ENCODE data around the gene CEP250.
"Not testable (repeated sequence)": the region's sequence is repeated elsewhere in the genome, so short reads cannot be mapped to it uniquely, and the experiment has no call there.

Gene CEP250

DNA sequence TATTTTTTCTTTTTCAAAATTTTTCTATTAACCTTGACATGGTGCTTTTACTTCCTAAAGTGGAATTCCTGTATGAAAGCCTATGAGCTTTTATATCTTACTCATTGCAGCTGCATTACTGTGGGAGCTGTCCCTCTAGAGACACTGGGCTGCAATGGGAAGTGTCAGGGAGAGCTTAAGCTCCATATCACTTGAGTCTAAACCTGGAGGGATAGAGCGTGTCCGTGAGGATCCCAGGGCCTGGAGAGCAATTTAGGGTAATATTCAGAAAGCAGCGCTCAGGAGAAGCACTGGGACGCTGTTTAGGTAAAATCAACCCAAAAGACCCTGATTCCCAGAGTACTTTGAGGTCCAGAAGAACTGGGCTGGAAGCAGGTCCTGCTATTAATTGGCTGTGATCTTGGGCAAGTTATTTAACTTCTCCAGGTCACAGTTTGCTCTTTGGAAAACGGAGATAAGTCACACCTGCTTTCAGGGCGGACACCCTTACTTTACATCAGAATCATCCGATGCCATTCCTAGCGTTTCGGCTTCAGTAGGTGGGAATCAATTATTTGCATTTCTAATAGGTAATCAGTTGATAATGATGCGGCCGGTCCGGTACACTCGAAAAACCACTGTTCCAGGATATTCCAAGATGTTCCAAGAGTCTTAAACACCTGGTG, 85.9 kb downstream of the CEP250 start:
- peak; percentile 28 for DNase-seq

DNA sequence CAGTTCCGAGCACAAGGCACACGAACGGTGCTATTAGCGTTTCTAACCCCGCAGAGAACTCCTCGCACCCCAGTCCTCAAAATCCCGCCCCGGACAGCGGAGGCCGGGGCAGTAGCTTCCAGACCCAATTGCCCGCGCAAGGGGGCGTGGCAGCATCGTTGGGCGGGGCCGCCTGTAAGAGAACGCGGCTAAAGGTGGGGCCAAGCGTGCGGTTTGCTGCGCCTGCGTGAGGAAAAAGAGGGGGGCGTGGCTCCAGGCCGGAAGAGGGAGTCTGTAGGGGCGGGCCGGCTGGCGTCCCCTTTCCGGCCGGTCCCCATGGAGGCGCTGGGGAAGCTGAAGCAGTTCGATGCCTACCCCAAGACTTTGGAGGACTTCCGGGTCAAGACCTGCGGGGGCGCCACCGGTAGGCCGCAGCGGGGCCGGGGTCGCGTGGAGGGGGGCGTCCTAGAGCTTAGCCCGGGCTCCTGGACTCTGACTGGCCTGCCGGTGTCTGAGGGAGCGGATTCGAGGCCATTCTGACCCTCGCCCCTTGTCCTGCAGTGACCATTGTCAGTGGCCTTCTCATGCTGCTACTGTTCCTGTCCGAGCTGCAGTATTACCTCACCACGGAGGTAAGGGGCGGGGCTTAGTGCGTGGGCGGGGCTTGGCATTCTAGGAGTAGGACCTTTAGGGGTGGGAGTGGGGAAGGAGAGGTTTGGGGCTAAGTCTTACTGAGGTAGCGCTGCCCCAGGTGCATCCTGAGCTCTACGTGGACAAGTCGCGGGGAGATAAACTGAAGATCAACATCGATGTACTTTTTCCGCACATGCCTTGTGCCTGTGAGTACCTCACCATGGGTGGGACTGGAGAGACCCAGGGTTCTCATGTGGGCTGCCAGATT, 86.6 kb downstream of the CEP250 start, which contains the start of gene ERGIC3:
Gene ERGIC3 (plus strand): TSS at position 296 of the 880 bp plus-strand sequence. CDS start 20 bp downstream, at position 316.
- DNase-seq: peak; percentile 99

DNA sequence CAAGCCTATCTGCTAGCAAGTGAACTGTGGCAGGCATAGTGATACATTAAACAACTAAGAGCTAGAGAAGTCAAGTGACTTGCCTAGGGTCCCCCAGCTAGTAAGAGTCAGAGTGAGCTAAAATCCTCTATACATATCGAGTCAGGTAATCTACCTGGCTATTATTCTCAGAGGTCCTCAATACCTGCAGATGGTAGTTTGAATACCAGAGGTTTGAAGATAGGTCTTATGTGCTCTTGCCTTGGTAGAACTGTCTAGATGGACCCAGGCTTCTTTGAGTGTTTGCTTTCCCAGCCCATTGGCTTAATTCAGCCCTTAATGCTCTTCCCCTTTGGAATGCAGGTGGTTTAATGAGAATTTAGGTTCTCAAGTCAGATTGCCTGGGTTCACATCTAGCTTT, 87.6 kb downstream of the CEP250 start:
- DNase-seq: no peak

DNA sequence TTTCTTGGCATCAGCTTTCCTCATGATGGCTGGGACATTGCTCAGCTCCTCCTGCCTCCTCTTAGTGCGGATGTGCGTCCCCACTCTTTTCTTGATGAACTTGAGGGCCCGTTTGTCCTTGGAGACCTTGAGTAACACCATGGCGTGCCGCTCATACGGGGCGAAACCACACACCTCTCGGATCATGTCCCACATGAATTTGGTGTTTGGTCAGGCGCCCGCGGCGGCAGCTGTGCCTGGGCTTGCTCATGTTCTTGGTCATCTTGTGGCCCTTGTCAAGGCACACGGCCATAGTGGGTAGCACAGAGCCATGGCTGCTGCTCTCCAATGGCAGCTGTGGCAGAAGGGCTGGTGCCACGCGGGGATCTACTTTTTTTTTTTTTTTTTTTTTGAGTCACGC, 89.0 kb downstream of the CEP250 start:
- no peak for DNase-seq

DNA sequence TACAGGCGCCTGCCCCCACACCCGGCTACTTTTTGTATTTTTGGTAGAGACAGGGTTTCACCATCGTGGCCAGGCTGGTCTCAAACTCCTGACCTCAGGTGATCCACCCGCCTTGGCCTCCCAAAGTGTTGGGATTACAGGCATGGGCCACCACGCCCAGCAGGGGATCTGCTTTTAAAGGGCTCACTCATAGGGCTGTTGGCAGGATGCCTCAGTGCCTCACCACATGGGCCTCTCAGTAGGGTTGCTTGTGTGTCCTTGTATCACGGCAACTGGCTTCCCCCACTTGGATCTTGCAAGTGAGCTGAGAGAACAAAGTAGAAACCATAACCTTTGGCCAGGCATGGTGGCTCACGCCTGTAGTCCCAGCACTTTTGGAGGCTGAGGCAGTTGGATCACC, 89.5 kb downstream of the CEP250 start:
- not testable (repeated sequence) for DNase-seq

DNA sequence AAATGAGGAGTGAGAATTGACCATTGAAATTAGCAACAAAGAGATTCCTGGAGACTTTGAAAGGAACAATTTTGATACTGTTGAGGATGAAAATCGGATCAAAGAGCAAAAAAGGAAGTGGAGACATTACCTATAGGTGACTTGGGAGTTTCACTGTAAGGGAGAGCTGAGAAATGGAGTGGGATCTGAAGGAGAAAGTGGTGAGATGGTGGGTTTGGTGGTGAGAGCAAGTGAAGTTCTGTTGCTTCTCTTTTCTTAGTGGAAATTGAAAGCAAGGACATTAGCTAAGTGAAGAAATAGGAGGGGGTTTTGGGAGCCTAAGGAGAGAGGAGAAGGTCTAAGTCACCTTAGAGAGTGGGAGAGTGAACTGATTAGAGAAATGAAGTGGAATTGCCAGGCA, 90.7 kb downstream of the CEP250 start:
- no peak for DNase-seq

DNA sequence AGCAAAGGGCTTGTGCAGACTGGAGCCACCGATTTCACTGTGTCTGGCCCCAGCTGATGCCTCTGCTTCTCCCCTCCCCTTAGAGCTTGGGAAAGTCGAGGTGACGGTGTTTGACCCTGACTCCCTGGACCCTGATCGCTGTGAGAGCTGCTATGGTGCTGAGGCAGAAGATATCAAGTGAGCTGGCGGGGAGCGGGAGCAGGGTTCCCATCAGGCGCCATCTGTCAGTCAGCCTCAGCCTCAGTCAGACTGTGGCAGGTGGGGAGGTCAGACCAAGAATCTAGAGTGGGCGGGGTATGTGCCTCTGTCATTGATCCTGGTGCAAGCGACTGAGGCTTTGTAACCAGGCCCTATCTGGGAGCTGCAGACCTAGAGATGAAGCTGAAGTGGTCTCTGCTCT, 91.9 kb downstream of the CEP250 start:
- DNase-seq: no peak

DNA sequence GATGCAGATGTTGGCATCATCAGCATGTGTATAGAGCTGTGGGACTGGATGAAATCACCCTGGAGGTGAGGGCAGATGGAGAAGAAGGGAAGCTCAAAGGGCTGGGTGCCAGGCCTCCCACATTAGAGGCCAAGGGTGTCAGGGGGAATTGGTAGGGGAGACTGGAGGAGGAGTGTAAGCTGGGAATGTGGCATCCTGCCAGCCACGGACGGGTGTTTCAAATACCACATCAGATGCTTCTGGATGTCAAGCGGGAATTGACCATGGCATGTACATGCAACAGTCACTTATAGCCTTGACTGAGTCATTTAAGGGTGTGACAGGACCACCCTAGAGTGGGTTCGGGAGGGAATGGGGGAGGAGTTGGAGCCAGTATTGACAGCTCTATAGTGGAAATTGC, 96.1 kb downstream of the CEP250 start:
- no peak for DNase-seq

DNA sequence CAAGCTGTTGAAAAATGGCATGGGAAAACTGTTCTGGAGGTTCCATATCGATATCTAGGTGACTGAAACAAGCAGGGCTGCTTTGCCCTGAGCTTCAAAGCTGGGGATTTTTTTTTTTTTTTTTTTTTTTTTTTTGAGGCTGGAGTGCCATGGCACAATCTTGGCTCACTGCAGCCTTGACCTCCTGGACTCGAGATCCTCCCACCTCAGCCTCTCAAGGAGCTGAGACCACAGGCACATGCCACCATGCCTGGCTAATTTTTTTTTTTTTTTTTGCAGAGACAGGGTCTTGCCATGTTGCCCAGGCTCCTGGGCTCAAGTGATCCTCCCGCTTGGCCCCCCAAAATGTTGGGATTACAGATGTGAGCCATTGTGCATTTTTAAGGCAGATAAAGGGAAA, 97.5 kb downstream of the CEP250 start:
- no peak for DNase-seq

DNA sequence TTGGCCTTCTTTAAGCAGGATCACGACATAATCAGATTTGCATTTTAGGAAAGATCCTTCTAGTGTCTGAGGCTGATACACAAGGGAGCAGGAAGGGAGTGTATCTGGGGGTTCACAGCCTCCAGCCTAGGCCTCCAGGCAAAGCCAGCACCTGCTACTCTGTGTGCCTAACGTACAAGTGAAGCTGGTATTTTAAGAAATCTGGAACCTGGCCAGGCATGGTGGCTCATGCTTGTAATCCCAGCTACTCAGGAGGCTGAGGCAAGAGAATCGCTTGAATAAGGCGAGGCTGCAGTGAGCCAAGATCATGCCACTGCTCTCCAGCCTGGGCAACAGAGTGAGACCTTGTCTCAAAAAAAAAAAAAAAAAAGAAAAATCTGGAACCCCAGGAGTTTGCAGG, 100.1 kb downstream of the CEP250 start:
- not testable (repeated sequence) for DNase-seq

DNA sequence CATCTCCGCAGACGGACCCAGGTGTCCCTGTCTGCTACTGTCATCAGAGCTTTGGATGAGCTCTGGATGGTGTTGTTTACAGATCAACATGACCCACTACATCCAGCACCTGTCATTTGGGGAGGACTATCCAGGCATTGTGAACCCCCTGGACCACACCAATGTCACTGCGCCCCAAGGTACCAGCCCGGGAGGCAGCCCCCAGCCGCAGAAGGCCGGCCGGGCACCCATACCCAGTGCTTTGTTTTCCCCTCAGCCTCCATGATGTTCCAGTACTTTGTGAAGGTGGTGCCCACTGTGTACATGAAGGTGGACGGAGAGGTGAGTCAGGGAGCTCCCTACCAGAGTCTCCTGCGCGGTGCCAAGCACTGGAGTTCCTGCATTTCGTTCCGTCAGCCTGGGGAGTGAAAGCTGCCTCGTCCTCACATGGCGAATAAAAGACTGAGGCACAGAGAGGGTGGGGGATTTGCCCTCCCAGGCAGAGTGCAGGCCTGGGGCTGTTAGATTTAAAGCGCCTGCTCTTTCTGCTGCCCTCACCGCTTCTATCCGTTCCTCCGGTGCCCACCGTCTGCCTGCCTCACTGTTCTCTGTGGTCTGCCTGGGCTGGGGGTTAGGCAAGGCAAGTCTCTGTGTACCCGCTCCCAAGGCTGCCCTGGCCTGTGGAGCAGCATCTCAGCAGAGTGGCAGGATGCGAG, 100.7 kb downstream of the CEP250 start:
- DNase-seq: no peak

DNA sequence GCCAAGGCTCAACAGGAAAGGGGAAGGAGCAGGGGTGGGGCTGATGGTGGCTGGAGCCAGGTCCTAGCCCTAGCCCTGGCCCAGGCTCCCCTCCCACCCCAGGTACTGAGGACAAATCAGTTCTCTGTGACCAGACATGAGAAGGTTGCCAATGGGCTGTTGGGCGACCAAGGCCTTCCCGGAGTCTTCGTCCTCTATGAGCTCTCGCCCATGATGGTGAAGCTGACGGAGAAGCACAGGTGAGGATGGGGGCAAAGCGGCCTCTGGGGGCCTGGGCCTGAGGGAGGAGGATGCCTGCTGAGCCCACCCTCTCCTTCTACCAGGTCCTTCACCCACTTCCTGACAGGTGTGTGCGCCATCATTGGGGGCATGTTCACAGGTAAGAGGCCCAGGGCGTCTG, 101.5 kb downstream of the CEP250 start:
- no peak for DNase-seq

DNA sequence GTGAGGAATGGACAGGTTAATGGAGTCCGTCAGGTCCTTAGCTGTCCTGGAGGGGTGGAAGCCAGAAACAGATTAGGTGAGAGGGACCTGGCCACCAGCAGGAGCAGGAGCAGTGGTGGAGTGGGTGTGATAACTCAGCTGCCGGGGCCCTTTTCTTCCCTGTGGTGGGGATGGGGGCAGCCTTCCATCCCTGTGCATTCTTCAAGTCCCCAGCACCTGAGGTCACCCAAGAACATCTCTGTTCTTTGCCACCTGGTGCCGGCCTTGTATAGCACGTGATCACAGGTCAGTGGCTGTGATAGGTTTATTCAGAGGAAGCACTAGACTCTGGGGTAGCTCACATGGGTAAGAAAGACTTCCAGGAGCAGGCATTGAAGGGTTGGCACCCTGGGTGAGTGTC, 103.1 kb downstream of the CEP250 start:
- DNase-seq: no peak

DNA sequence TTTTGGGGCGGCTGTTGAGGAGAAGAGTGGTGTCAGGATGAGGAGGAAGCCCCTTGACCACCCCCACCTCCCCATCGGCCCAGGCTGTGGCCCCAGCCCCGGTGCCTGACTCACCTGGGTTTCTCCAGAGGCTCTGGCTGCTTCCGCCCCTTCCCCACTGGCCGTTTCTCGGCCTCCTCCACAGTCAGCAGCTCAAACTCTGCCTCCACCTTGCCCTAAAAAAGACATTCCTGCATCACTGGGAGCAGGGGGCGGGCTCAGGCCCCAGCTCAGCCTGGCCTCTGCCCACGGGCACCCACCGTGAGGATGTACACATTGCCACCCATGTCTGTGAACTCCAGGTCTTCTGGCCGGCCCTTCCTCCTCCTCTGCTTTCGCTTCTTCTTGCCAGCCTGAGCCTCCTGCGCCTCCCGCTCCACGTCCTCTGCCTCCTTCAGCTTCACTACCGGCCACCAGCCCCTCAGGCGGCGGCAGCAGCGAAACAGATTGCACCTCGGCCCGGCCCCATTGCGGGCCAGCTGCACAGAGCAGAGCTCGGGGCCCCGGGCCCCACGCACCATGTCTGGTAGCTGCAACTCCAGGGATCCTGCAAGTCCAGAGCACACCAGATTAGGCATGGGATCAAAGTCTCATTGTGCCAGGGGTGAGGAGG, 103.8 kb downstream of the CEP250 start:
- no peak for DNase-seq

DNA sequence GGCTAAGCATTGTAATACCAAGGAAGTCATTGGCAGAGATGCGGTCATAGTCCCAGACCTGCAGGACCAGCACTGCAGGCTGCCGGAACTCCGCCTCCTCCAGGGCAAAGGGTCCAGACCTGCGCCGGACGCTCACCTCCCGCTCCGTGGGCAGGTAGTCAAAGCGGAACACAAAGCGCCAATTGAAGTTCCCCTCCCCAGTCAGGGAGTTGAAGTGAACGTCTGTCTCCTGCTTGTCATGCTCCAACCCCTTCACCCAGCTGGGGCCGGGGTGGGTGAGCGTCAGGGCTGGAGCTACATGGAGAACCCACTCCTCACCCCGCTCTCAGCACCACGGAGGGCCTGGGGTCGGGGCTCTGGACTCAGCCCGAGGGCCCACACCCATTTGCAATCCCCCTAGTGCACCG, 104.7 kb downstream of the CEP250 start:
- no peak for DNase-seq

DNA sequence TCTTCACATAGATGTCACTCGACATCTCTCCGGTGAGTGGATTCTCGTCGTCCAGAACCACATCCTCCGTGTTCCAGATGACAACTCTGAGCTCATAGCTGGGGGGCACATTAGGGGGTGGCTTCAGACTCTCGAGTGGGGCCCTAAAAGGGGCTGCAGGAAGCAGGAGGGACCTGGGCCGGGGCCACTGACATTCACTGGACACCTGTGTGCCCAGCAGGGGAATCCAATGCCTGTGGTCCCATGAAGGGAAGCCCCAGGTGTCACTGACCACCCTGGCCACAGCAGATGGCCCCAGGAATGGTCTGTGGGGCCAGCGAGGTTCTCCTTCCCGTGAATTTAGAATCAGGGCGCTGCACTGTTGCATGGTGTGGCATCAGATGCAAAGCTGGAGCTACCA, 105.1 kb downstream of the CEP250 start:
- DNase-seq: no peak

DNA sequence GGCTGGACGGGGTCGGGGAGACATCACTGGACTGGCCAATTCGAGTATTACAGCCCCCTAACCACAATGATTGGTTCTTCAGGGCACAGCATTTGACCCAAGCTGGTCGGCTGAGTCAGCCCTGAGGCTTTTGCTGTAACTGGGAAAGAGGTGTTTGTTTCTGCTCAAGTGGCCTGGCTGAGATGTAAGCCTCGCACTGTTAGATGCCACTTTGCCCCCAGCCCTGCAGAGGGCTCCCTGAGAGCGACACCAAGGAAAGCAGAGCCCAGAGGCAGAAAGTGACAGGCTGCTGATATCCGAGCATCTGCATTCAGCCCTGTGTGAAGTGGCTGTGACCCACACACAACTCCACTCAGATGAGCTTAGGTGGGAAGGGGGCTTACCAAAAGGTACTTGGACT, 105.9 kb downstream of the CEP250 start:
- DNase-seq: peak; percentile 28

DNA sequence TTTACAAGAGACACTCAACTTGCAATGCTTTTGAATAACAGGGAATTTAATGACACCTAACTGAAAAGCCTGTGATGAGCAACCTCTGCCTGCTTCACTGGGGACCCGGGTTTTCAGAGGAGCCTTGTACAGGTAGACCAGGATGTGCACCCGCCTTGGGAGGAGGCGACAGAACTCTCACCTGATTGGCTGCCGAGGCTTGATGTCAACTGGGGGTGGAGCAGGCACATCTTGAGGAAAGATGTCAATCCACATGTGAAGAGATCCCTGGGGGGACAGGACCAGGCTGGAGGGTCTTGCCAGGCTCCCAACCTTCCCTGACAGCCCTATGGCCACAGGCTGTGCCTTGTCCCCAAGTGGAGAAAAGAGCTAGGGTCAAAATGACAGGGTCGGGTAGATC, 106.3 kb downstream of the CEP250 start:
- peak; percentile 6 for DNase-seq

DNA sequence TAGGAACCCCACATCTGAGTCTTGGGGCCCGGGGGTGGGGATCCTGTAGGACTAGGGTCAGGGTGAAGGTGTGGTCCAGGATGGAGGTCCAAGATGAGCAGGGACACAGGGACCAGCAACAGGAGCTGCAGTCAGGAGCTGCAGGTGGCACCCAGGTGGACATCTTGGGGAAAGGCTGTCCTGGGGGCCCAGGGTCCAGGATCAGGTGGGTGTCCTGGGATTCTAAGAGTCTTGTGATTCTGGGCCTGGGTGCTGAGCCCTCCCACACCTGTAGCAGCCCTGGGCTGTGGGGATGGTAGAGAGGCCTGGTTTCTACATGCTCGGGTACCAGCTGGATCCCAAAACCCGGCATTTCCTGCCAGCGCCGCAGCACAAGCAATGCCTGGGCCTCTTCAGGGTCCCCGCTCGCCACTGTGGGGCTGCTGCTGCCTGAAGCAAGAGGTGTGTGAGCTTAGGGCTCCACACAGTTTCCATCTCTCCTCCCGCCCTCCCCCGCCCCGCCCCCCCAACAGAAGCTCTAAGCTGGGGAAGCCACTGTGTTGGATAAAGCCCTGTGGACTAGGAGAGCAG, 107.2 kb downstream of the CEP250 start:
- DNase-seq: no peak

DNA sequence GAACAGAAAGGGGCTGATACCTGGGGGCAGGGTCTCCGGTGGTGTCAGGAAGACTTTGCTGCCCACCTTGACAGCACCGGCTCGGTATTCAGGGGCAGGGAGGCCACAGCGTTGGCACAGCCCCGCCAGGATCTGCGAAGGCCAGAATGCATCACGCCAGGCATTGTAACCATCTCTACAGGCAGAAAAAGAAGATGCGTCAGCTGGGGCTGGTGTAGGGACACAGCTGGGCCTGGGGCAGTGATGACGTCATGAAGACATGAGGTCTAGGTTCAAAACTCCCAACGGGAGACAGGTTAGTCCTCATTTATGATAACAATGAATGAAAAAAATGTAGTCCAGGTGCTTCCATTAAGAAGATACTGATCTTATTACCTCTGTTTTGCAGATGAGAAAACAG, 108.4 kb downstream of the CEP250 start:
- DNase-seq: no peak

DNA sequence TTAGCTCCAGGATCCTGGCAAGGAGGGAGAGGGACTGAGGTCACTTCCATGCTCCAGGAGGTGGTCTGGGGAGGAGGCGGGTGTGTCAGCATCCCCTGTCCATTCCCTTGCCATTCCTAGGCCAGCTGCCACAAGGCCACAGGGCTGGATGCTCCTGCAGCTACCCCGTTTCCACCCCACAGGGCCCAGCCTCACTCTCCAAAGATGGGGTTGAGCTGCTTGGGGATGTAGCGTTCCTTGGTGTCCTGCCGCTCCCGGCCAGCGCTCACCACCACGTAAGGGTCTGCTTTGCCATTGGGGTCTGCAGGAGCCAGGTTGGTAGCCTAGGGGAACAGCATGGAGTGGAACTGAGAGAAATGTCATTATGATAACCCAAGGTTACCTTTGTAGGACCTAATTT, 109.5 kb downstream of the CEP250 start:
- no peak for DNase-seq

DNA sequence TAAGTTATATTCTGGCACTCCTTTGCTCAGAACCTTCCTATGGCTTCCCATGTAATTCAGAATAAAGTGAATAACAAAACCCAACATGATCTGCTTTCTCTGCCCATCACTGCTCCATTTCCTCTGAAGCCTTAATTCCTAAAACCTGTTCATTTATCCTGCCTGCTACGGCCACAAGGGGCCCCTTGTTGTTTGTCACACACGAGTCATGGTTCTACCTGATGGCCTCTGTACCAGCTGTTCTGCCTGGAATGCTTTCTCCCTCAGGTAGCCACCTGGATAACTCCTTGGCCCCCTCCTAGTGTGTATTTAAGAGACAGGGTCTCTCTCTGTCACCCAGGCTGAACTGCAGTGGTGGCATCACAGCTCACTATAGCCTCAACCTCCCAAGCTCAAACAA, 113.2 kb downstream of the CEP250 start:
- DNase-seq: peak; percentile 52
